ENCODE measurements around the gene DENND4B.

- TF ChIP-seq POLR2A (IDR thresholded peaks at IDR 0.05), result peak in 1 of 2 donors; percentile 46
- no peak for TF ChIP-seq CTCF (IDR thresholded peaks at IDR 0.05)
Observed at GRCh38 chr1:153985941-153986761, 39.6 kb upstream of the DENND4B start, which contains the start of gene RAB13.

Measured in thyroid gland (tissue), 4 donors.